NCI-H446 (cell line): ENCODE data around the gene SGO2.
A peak's percentile ranks its signal among the peaks of the same experiment; 100 is the strongest.

Source experiments
- DNase-seq, 2 experiments: peaks; one replicate each; lab custom pipeline; 2025; lab: John Stamatoyannopoulos, UW

Gene SGO2

GRCh38 chr2:200525882-200526651, at the start of gene SGO2:
SGO2 (plus strand) TSS chr2:200526207; CDS start chr2:200532976, 6,769 bp downstream.
- peak; percentile 82 to 95 for DNase-seq

- DNase-seq = no peak
Measured at GRCh38 chr2:200476836-200477235, 49.2 kb upstream of the SGO2 start.

GRCh38 chr2:200477667-200478131, 48.3 kb upstream of the SGO2 start:
- no peak for DNase-seq

GRCh38 chr2:200479692-200480265, 46.2 kb upstream of the SGO2 start:
- DNase-seq = no peak

- DNase-seq = no peak
Measured at GRCh38 chr2:200482194-200482593, 43.8 kb upstream of the SGO2 start.

GRCh38 chr2:200483729-200484198, 42.2 kb upstream of the SGO2 start:
- peak in 1 of 2 experiments; percentile 22 for DNase-seq

GRCh38 chr2:200484934-200485333, 41.1 kb upstream of the SGO2 start:
- no peak for DNase-seq

GRCh38 chr2:200486529-200486928, 39.5 kb upstream of the SGO2 start:
- no peak for DNase-seq

GRCh38 chr2:200488169-200488568, 37.8 kb upstream of the SGO2 start:
- DNase-seq = no peak

- DNase-seq = no peak
Measured at GRCh38 chr2:200490001-200490400, 36.0 kb upstream of the SGO2 start.

GRCh38 chr2:200492656-200493055, 33.4 kb upstream of the SGO2 start:
- no peak for DNase-seq

GRCh38 chr2:200494048-200494447, 32.0 kb upstream of the SGO2 start:
- no peak for DNase-seq

- DNase-seq = no peak
Measured at GRCh38 chr2:200496696-200497095, 29.3 kb upstream of the SGO2 start.

- no peak for DNase-seq
Measured at GRCh38 chr2:200498402-200499162, 27.4 kb upstream of the SGO2 start.

- DNase-seq = no peak
Measured at GRCh38 chr2:200502196-200502595, 23.8 kb upstream of the SGO2 start.

GRCh38 chr2:200506679-200507078, 19.3 kb upstream of the SGO2 start:
- no peak for DNase-seq

GRCh38 chr2:200507179-200507578, 18.8 kb upstream of the SGO2 start:
- no peak for DNase-seq

GRCh38 chr2:200509235-200509611, 16.8 kb upstream of the SGO2 start:
- DNase-seq = no peak

- DNase-seq = peak; percentile 54 to 86
Measured at GRCh38 chr2:200509612-200510433, 16.2 kb upstream of the SGO2 start, which contains the start of gene KCTD18. KCTD18 (minus strand) TSS chr2:200510068; CDS start chr2:200507016, 3,052 bp downstream.

- DNase-seq = no peak
Measured at GRCh38 chr2:200515155-200515554, 10.9 kb upstream of the SGO2 start.

GRCh38 chr2:200523158-200523557, 2.8 kb upstream of the SGO2 start:
- no peak for DNase-seq

- no peak for DNase-seq
Measured at GRCh38 chr2:200523604-200524003, 2.4 kb upstream of the SGO2 start.
